H1 (cell line): ENCODE results near the gene RIN3. TPM values are rescaled to one million over a fixed set of nuclear protein-coding genes. Genes with fewer than 3 reads are reported as not detected.

Experiments
- CTCF ChIA-PET: fragments of 300-600 bp; sonication (Branson Sonifier 250); formaldehyde crosslinking; loops from one replicate; lab custom pipeline; 2021; ENCODE audit not compliant: partially characterized antibody; lab: Charles Lee
- POLR2A ChIA-PET: fragments of 300-600 bp; sonication (Branson Sonifier 250); formaldehyde crosslinking; loops from one replicate; lab custom pipeline; 2021; ENCODE audit warnings: inconsistent platforms; ENCODE audit not compliant: partially characterized antibody; lab: Charles Lee
- DNase-seq, 2 experiments: peaks; one replicate each; pipeline versions ENCODE4 v3.0.0 to v3.0.0-alpha.2; 2010 to 2022; ENCODE audit warnings: low spot score in 2 of 2, low read depth in 1 of 2, mixed read lengths in 1 of 2
- FAIRE-seq: peaks from 2 replicates; lab custom pipeline; 2011; peaks lifted over from hg19 to GRCh38; lab: Jason Lieb, UNC
- H2AFZ ChIP-seq: 2 replicates; pipeline ENCODE4 v1.8.1; 2012; ENCODE audit warnings: low read length, inconsistent platforms
- H2AK5ac ChIP-seq: 2 replicates; pipeline ENCODE4 v1.6.1; 2013; ENCODE audit warnings: low read depth, low read length
- H2BK120ac ChIP-seq: replicated peaks from 2 replicates; pipeline ENCODE3; 2013; ENCODE audit warnings: low read depth, low read length, inconsistent platforms
- H2BK12ac ChIP-seq: 2 replicates; pipeline ENCODE4 v1.6.1; 2013; ENCODE audit warnings: low read depth, low read length
- H2BK15ac ChIP-seq: 2 replicates; pipeline ENCODE4 v1.6.1; 2013; ENCODE audit warnings: low read length
- H2BK20ac ChIP-seq: 2 replicates; pipeline ENCODE4 v1.6.1; 2013; ENCODE audit warnings: low read length
- H2BK5ac ChIP-seq: 2 replicates; pipeline ENCODE4 v1.6.1; 2013; ENCODE audit warnings: low read depth, low read length
- H3K14ac ChIP-seq: 2 replicates; pipeline ENCODE4 v1.6.1; 2013; ENCODE audit warnings: inconsistent platforms; ENCODE audit not compliant: insufficient read length
- H3K18ac ChIP-seq: 2 replicates; pipeline ENCODE4 v1.6.1; 2013; ENCODE audit warnings: low read length; ENCODE audit errors: extremely low read depth
- H3K23ac ChIP-seq: 2 replicates; pipeline ENCODE4 v1.6.1; 2013; ENCODE audit warnings: inconsistent platforms; ENCODE audit not compliant: insufficient read length
- H3K23me2 ChIP-seq: 2 replicates; pipeline ENCODE4 v1.6.1; 2013; ENCODE audit warnings: low read depth, low read length
- H3K27ac ChIP-seq: 2 replicates; pipeline ENCODE4 v1.6.1; 2011; ENCODE audit warnings: low read depth, low read length, inconsistent platforms
- H3K27me3 ChIP-seq, 4 experiments: replicated peaks in 1 of 4; 1 replicate in 1 of 4; 2 replicates in 3 of 4; pipeline versions ENCODE4 v1.6.1 to v1.8.1; 2011 to 2013; ENCODE audit warnings: low read length in 3 of 4, mild to moderate bottlenecking in 3 of 4, inconsistent platforms in 2 of 4, mixed read lengths in 2 of 4, moderate library complexity in 1 of 4; ENCODE audit not compliant: control insufficient read depth in 3 of 4, insufficient read depth in 3 of 4; ENCODE audit errors: extremely low read depth in 1 of 4
- H3K36me3 ChIP-seq, 4 experiments: 2 replicates each; pipeline versions ENCODE4 v1.6.1 to v1.8.1; 2011 to 2013; ENCODE audit warnings: mild to moderate bottlenecking in 4 of 4, low read length in 3 of 4, moderate library complexity in 2 of 4, control low read depth in 1 of 4, inconsistent platforms in 1 of 4; ENCODE audit not compliant: insufficient read depth in 4 of 4, control insufficient read depth in 2 of 4
- H3K4ac ChIP-seq: replicated peaks from 2 replicates; pipeline ENCODE3; 2013; ENCODE audit warnings: low read length, low read depth, mixed read lengths, inconsistent platforms; ENCODE audit not compliant: insufficient read length
- H3K4me1 ChIP-seq, 4 experiments: replicated peaks in 1 of 4; 1 replicate in 1 of 4; 2 replicates in 3 of 4; pipeline versions ENCODE4 v1.6.1 to v1.8.1; 2011 to 2013; ENCODE audit warnings: low read length in 3 of 4, inconsistent platforms in 2 of 4, mixed read lengths in 1 of 4; ENCODE audit not compliant: insufficient read depth in 4 of 4, control insufficient read depth in 3 of 4
- H3K4me2 ChIP-seq, 2 experiments: 2 replicates each; pipeline versions ENCODE4 v1.6.1 to v1.8.1; 2011 to 2013; ENCODE audit warnings: low read depth in 2 of 2, low read length in 2 of 2, control low read depth in 1 of 2, inconsistent platforms in 1 of 2, mild to moderate bottlenecking in 1 of 2; ENCODE audit not compliant: insufficient read depth in 1 of 2
- H3K4me3 ChIP-seq, 4 experiments: fragments of 200-600, 300-600 bp in 1 of 4; sonication (generic), shearing (Covaris generic), sonication (Bioruptor Twin) in 1 of 4; 2 replicates each; pipeline versions ENCODE4 v1.5.1 to v1.8.1; 2011 to 2016; ENCODE audit warnings: low read length in 4 of 4, low read depth in 3 of 4, control low read depth in 2 of 4, inconsistent platforms in 2 of 4, mild to moderate bottlenecking in 2 of 4, mixed read lengths in 1 of 4, moderate library complexity in 1 of 4; ENCODE audit not compliant: insufficient read depth in 2 of 4; ENCODE audit errors: extremely low read depth in 1 of 4
- H3K56ac ChIP-seq: replicated peaks from 2 replicates; pipeline ENCODE3; 2013; ENCODE audit warnings: low read depth, mild to moderate bottlenecking, mixed read lengths, low read length, inconsistent platforms; ENCODE audit not compliant: insufficient read length
- H3K79me1 ChIP-seq: 2 replicates; pipeline ENCODE4 v1.6.1; 2013; ENCODE audit warnings: low read depth, low read length, control low read depth
- H3K79me2 ChIP-seq, 2 experiments: 2 replicates each; pipeline versions ENCODE4 v1.6.1 to v1.8.1; 2012 to 2013; ENCODE audit warnings: low read length in 2 of 2, mild to moderate bottlenecking in 2 of 2, inconsistent platforms in 1 of 2; ENCODE audit not compliant: insufficient read depth in 2 of 2, control insufficient read depth in 1 of 2
- H3K9ac ChIP-seq, 4 experiments: replicated peaks in 1 of 4; 1 replicate in 1 of 4; 2 replicates in 3 of 4; pipeline versions ENCODE4 v1.6.1 to v1.8.1; 2011 to 2013; ENCODE audit warnings: low read depth in 3 of 4, low read length in 3 of 4, control low read depth in 2 of 4, mild to moderate bottlenecking in 2 of 4, moderate library complexity in 2 of 4, inconsistent platforms in 1 of 4; ENCODE audit errors: extremely low read depth in 1 of 4
- H3K9me3 ChIP-seq, 2 experiments: 2 replicates each; pipeline versions ENCODE4 v1.6.1 to v1.8.1; 2012 to 2013; ENCODE audit warnings: mild to moderate bottlenecking in 2 of 2, moderate library complexity in 2 of 2, control low read depth in 1 of 2, inconsistent platforms in 1 of 2, low read depth in 1 of 2, low read length in 1 of 2, mixed read lengths in 1 of 2; ENCODE audit not compliant: insufficient read depth in 2 of 2
- H4K20me1 ChIP-seq, 2 experiments: replicated peaks in 1 of 2; 2 replicates each; pipeline versions ENCODE3 to v1.8.1; 2011 to 2013; ENCODE audit warnings: inconsistent platforms in 2 of 2, low read length in 2 of 2, mild to moderate bottlenecking in 1 of 2; ENCODE audit not compliant: insufficient read depth in 2 of 2, control insufficient read depth in 1 of 2
- H4K5ac ChIP-seq: 2 replicates; pipeline ENCODE4 v1.6.1; 2013; ENCODE audit warnings: low read length, low read depth, mixed read lengths, inconsistent platforms; ENCODE audit not compliant: insufficient read length
- H4K8ac ChIP-seq: 2 replicates; pipeline ENCODE4 v1.8.0; 2013; ENCODE audit warnings: mild to moderate bottlenecking, moderate library complexity, low read length, inconsistent platforms; ENCODE audit not compliant: insufficient read depth; ENCODE audit errors: extremely low read depth
- H4K91ac ChIP-seq: replicated peaks from 2 replicates; pipeline ENCODE3; 2013; ENCODE audit warnings: low read length, mixed read lengths, inconsistent platforms; ENCODE audit not compliant: insufficient read length
- ASH2L ChIP-seq: fragments of 200-600, 300-600 bp; sonication (generic); IDR thresholded peaks from one replicate; pipeline ENCODE4 v1.7.1; 2017; ENCODE audit warnings: low read length
- BACH1 ChIP-seq: IDR thresholded peaks from 2 replicates; pipeline ENCODE4 v1.6.1; 2012; ENCODE audit warnings: low read length, improper control_type of control experiment
- CREB1 ChIP-seq: IDR thresholded peaks from 2 replicates; pipeline ENCODE4 v1.6.1; 2012; ENCODE audit warnings: inconsistent platforms
- POLR2A ChIP-seq, 2 experiments: IDR thresholded peaks; 1 replicate in 1 of 2; 2 replicates in 1 of 2; pipeline ENCODE4 v1.6.1; 2011; ENCODE audit warnings: low read depth in 2 of 2, low read length in 2 of 2, mild to moderate bottlenecking in 2 of 2; ENCODE audit errors: control extremely low read depth in 1 of 2
- POLR2AphosphoS5 ChIP-seq: IDR thresholded peaks from 2 replicates; pipeline ENCODE4 v1.6.1; 2011; ENCODE audit warnings: low read depth, low read length
- RBBP5 ChIP-seq: IDR thresholded peaks from 2 replicates; pipeline ENCODE4 v1.7.1; 2012; ENCODE audit warnings: low read depth, mild to moderate bottlenecking, inconsistent platforms, low read length, moderate library complexity, borderline replicate concordance
- SIN3A ChIP-seq, 2 experiments: IDR thresholded peaks in 1 of 2; conservative IDR thresholded peaks in 1 of 2; 2 replicates each; pipeline ENCODE4 v1.6.1; 2011 to 2012; ENCODE audit warnings: low read length in 2 of 2, improper control_type of control experiment in 1 of 2, low read depth in 1 of 2, mild to moderate bottlenecking in 1 of 2
- TEAD4 ChIP-seq: IDR thresholded peaks from 2 replicates; pipeline ENCODE4 v1.6.1; 2012; ENCODE audit warnings: low read depth, low read length, inconsistent platforms, mixed read lengths
- WGBS, 2 experiments: shearing (Covaris generic) in 1 of 2; methylation state at CpG; one replicate each; pipeline versions ENCODE4 v1.1.6 to v1.1.7; 2013 to 2015; ENCODE audit warnings: low lambda C conversion rate in 2 of 2, mixed read lengths in 2 of 2, inconsistent platforms in 1 of 2, low coverage in 1 of 2, missing lambda C conversion rate in 1 of 2; ENCODE audit not compliant: insufficient replicate concordance in 2 of 2, insufficient coverage in 1 of 2, insufficient read length in 1 of 2; ENCODE audit errors: extremely low coverage in 1 of 2, missing lambda C conversion rate in 1 of 2; 5-methylcytosine and 5-hydroxymethylcytosine counted together
- polyA plus RNA-seq, 7 experiments: library from polyadenylated mRNA; depleted of rRNA in 3 of 7; stranded (reverse) in 5 of 7; unstranded in 2 of 7; fragments of >200 nt in 5 of 7; fragments of 200-250 nt in 2 of 7; gene quantifications; 1 replicate in 5 of 7; 2 replicates in 1 of 7; 4 replicates in 1 of 7; pipeline versions ENCODE4 v1.2.1 to v1.2.3, GENCODE V29; 2011 to 2013; ENCODE audit warnings: missing spikeins in 2 of 7, mixed read lengths in 2 of 7
- total RNA-seq: library from RNA; stranded (reverse); fragmentation: NEBNext Ultra II Directional; extraction: Animal tissue kit (Norgen Biotek cat#: 25700); gene quantifications from 2 replicates; pipeline ENCODE4 v1.2.1, GENCODE V29; 2021
- TF ChIP-seq, protein P1 (sequence below): IDR thresholded peaks from 2 replicates; pipeline ENCODE4 v1.6.1; 2011; ENCODE audit warnings: low read length, improper control_type of control experiment
- TF ChIP-seq, protein P2 (sequence below): IDR thresholded peaks from 2 replicates; pipeline ENCODE4 v1.6.1; 2012; ENCODE audit warnings: inconsistent platforms

RIN3 gene
- total and polyA plus RNA-seq, 2 of the 8 experiments (the other 6 are each of a cell fraction or from before 2014, with no cell fraction given), result 0.59 to 1.5 TPM

DNA sequence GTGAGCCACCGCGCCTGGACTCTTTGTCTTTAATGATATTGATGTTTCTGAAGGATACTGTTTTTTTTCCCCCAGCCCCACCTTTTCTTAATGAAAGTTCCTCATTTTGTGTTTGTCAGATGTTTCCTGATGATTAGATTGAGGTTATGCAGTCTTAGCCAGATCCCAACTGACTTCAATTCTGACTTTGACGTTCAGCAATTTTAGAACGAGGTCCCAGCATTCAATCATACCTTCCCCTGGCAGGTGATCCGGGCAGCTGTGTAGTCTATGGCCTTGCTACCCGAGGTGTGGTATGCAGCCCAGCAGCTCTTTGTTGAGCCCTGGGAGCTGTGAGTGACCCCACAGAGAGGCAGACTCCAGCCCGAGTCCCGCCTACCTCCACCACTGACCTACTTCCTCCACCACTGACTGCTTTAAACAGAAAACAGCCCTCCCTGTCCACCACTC, 152.1 kb downstream of the RIN3 start:
- no peak overlapping the region for H3K18ac ChIP-seq
- no peaks in the 10 kb centered on the region for H3K36me3 ChIP-seq
- 0 out of 2 replicates have a peak overlapping the region, but pooled peaks have one; percentile 31 for H4K8ac ChIP-seq
- no peak for DNase-seq
- 83% methylated on average over 6 of the region's 8 CpGs; no CpG with 5 or more reads in 1 of the 2 experiments for WGBS, 2 experiments
- no peak overlapping the region for H4K91ac ChIP-seq
- no peak overlapping the region for H3K4me2 ChIP-seq
- no peak for FAIRE-seq
- no peak overlapping the region for H3K4me3 ChIP-seq
- H3K79me2 ChIP-seq, result no peaks in the 10 kb centered on the region
- no peaks in the 10 kb centered on the region for H3K27me3 ChIP-seq
- H2BK20ac ChIP-seq, result no peak overlapping the region
- H3K79me1 ChIP-seq, result no peaks in the 10 kb centered on the region; the same call in 1 of the 2 replicates
- no peaks in the 10 kb centered on the region for H4K20me1 ChIP-seq
- no peak overlapping the region for H2BK15ac ChIP-seq
- TF ChIP-seq SIN3A (conservative IDR thresholded peaks at IDR 0.05 in 1 of 2, IDR thresholded peaks at IDR 0.05 in 1 of 2; ENCODE audit: low read depth in 1 of 2, low read length in 2 of 2) (no peak), TEAD4 (no peak), ASH2L (no peak), CREB1 (no peak), BACH1 (no peak), POLR2A (IDR thresholded peaks at IDR 0.05; ENCODE audit: control extremely low read depth in 1 of 2, low read depth in 2 of 2, low read length in 2 of 2) (no peak), RBBP5 (no peak), POLR2AphosphoS5 (no peak)
- TF ChIP-seq, protein P1, sequence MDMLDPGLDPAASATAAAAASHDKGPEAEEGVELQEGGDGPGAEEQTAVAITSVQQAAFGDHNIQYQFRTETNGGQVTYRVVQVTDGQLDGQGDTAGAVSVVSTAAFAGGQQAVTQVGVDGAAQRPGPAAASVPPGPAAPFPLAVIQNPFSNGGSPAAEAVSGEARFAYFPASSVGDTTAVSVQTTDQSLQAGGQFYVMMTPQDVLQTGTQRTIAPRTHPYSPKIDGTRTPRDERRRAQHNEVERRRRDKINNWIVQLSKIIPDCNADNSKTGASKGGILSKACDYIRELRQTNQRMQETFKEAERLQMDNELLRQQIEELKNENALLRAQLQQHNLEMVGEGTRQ, result no peak
- TF ChIP-seq, protein P2, sequence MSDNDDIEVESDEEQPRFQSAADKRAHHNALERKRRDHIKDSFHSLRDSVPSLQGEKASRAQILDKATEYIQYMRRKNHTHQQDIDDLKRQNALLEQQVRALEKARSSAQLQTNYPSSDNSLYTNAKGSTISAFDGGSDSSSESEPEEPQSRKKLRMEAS, result no peak
- CTCF ChIA-PET, result interaction anchor here (0.6 to 1.4 kb wide), 6 partner anchors 9 to 1417 kb away, joined by 3 to 4 read pairs (median 4); no protein-coding TSS in a partner anchor
- H2AK5ac ChIP-seq, result no peak overlapping the region
- H3K9ac ChIP-seq, result no peak overlapping the region
- no peak overlapping the region for H4K5ac ChIP-seq
- no peaks in the 10 kb centered on the region for H3K23me2 ChIP-seq
- H2AFZ ChIP-seq, result 0 out of 2 replicates have a peak overlapping the region, but pooled peaks have one; percentile 44
- no peak overlapping the region for H2BK5ac ChIP-seq
- no peak overlapping the region for H3K27ac ChIP-seq
- peaks cover 0 to 2% (median 0%) of the 10 kb centered on the region in 4 experiments; a peak in 1 of 7 replicates for H3K4me1 ChIP-seq
- no peak overlapping the region for H3K56ac ChIP-seq
- H3K4ac ChIP-seq, result peak overlapping the region; percentile 85
- POLR2A ChIA-PET, result no interaction called here
- no peak overlapping the region for H3K14ac ChIP-seq
- H3K9me3 ChIP-seq, result no peaks in the 10 kb centered on the region
- no peak overlapping the region for H3K23ac ChIP-seq
- H2BK12ac ChIP-seq, result no peak overlapping the region
- H2BK120ac ChIP-seq, result no peak overlapping the region
